Neural cell (in vitro differentiated cells): Measurements from ENCODE around the gene LYPLA2. TPM values are rescaled to one million over a fixed set of nuclear protein-coding genes. Genes with fewer than 3 reads are reported as not detected.

Experiments
- H2AFZ ChIP-seq: fragments of 200-600, 300-800 bp; sonication (generic), shearing (Covaris generic); 2 replicates; pipeline ENCODE4 v1.6.0; 2014; ENCODE audit warnings: low read depth, mild to moderate bottlenecking, antibody characterized with exemption, low read length, moderate library complexity
- H3F3A ChIP-seq: fragments of 200-600 bp; shearing (Covaris generic); 2 replicates; pipeline ENCODE4 v1.6.1; 2016; ENCODE audit warnings: mild to moderate bottlenecking, moderate library complexity, mixed read lengths, antibody characterized with exemption, low read length; ENCODE audit not compliant: insufficient read depth, poor library complexity, severe bottlenecking
- H3K27ac ChIP-seq: fragments of 200-600, 300-800 bp; sonication (generic), shearing (Covaris generic); 2 replicates; pipeline ENCODE4 v1.5.1; 2014; ENCODE audit warnings: mild to moderate bottlenecking, low read length, moderate library complexity
- H3K27me3 ChIP-seq: fragments of 300-800, 200-600 bp; sonication (generic), shearing (Covaris generic); 2 replicates; pipeline ENCODE4 v1.6.0; 2014; ENCODE audit warnings: mild to moderate bottlenecking, low read depth, low read length, moderate library complexity; ENCODE audit not compliant: insufficient read depth
- H3K36me3 ChIP-seq: fragments of 300-800, 200-600 bp; sonication (generic), shearing (Covaris generic); 2 replicates; pipeline ENCODE4 v1.5.1; 2014; ENCODE audit warnings: mild to moderate bottlenecking, antibody characterized with exemption, low read length, moderate library complexity; ENCODE audit not compliant: insufficient read depth
- H3K4me2 ChIP-seq: fragments of 300-800, 200-600 bp; sonication (generic), shearing (Covaris generic); 2 replicates; pipeline ENCODE4 v1.6.0; 2014; ENCODE audit warnings: mild to moderate bottlenecking, low read length
- H3K4me3 ChIP-seq: fragments of 300-800, 200-600 bp; sonication (generic), shearing (Covaris generic); 2 replicates; pipeline ENCODE4 v1.5.1; 2014; ENCODE audit warnings: mild to moderate bottlenecking, low read length, moderate library complexity
- H3K79me2 ChIP-seq: fragments of 200-600 bp; shearing (Covaris generic); replicated peaks from 2 replicates; pipeline ENCODE4 v1.6.0; 2014; ENCODE audit warnings: mild to moderate bottlenecking, low read length, moderate library complexity; ENCODE audit not compliant: insufficient read depth
- H3K9ac ChIP-seq: fragments of 300-800, 200-600 bp; sonication (generic), shearing (Covaris generic); 2 replicates; pipeline ENCODE4 v1.6.1; 2016; ENCODE audit warnings: mild to moderate bottlenecking, low read length, mixed read lengths
- H3K9me2 ChIP-seq: fragments of 200-600 bp; shearing (Covaris generic); 2 replicates; pipeline ENCODE4 v1.6.1; 2016; ENCODE audit warnings: mild to moderate bottlenecking, low read length, mixed read lengths; ENCODE audit not compliant: insufficient read depth
- H3K9me3 ChIP-seq: fragments of 200-600, 300-800 bp; sonication (generic), shearing (Covaris generic); 2 replicates; pipeline ENCODE4 v1.6.1; 2016; ENCODE audit warnings: mild to moderate bottlenecking, mixed run types, low read length, moderate library complexity, mixed read lengths
- H4K20me1 ChIP-seq: fragments of 200-600 bp; shearing (Covaris generic); 2 replicates; pipeline ENCODE4 v1.6.1; 2016; ENCODE audit warnings: mild to moderate bottlenecking, mixed run types; ENCODE audit not compliant: insufficient read depth
- EP300 ChIP-seq: fragments of 450-650 bp; conservative IDR thresholded peaks from 2 replicates; pipeline ENCODE4 v1.6.1; 2014; ENCODE audit warnings: antibody characterized with exemption, mild to moderate bottlenecking, moderate library complexity; ENCODE audit not compliant: poor library complexity, severe bottlenecking
- EZH2 ChIP-seq: fragments of 200-600, 300-800 bp; shearing (Covaris generic), sonication (generic); IDR thresholded peaks from 2 replicates; pipeline ENCODE4 v1.6.1; 2014; ENCODE audit warnings: antibody characterized with exemption, low read length, borderline replicate concordance, mild to moderate bottlenecking; ENCODE audit not compliant: insufficient read depth, poor library complexity, severe bottlenecking
- MXI1 ChIP-seq: fragments of 450-650 bp; conservative IDR thresholded peaks from 2 replicates; pipeline ENCODE4 v1.6.1; 2014; ENCODE audit warnings: antibody characterized with exemption, mild to moderate bottlenecking; ENCODE audit not compliant: poor library complexity, severe bottlenecking
- SMC3 ChIP-seq: fragments of 450-650 bp; conservative IDR thresholded peaks from 2 replicates; pipeline ENCODE4 v1.6.1; 2014; ENCODE audit warnings: antibody characterized with exemption, mild to moderate bottlenecking, moderate library complexity; ENCODE audit not compliant: poor library complexity
- TAF1 ChIP-seq: IDR thresholded peaks from 2 replicates; pipeline ENCODE4 v1.6.1; 2012; ENCODE audit warnings: low read depth
- polyA plus RNA-seq: library from polyadenylated mRNA; depleted of rRNA; stranded (reverse); fragments of >200 nt; gene quantifications from 2 replicates; pipeline ENCODE4 v1.2.3, GENCODE V29; 2014
- TF ChIP-seq, protein P1 (sequence below): IDR thresholded peaks from 2 replicates; pipeline ENCODE4 v1.6.1; 2012; ENCODE audit warnings: borderline replicate concordance
- TF ChIP-seq, protein P2 (sequence below): fragments of 450-650 bp; IDR thresholded peaks from 2 replicates; pipeline ENCODE4 v1.5.1; 2014; ENCODE audit warnings: antibody characterized with exemption, mild to moderate bottlenecking, moderate library complexity; ENCODE audit not compliant: poor library complexity, severe bottlenecking

LYPLA2 gene
- polyA plus RNA-seq, 1 donor from 2014 or later: 107 TPM

DNA sequence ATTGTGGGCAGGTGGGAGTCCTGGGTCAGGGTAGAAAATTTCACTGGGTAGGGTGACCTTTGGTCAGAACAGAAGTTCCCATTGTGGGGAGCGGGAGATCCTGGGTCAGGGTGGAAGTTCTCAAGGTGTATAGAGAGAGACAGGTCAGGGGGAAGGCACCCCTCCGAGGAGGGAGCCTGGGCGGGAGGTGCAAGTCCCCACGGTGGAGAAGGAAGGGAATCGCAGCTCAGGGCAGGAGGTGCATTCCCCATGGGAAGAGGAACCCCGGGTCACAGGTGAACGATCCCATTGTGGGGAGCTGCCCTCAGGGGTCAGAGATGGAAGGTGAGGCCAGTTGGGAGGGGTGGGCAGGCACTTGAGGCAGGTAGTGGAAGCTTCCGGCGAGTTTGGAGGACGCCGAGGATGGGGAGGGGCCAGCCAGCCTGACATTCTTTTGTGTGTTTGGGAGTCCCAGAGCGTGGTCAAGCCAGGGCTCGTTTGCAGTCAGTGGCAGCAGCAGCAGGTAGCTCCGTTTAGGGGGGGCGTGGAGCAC is 637 bp downstream of the LYPLA2 start:
- peaks cover 18% of the 10 kb centered on the region for H3K79me2 ChIP-seq
- H3K27ac ChIP-seq: peak overlapping the region; percentile 69
- no peaks in the 10 kb centered on the region for H3K36me3 ChIP-seq
- H3K4me2 ChIP-seq: peak overlapping the region; percentile 80
- peak overlapping the region; percentile 89 for H2AFZ ChIP-seq
- no peak for TF ChIP-seq SMC3
- TF ChIP-seq, protein P1, sequence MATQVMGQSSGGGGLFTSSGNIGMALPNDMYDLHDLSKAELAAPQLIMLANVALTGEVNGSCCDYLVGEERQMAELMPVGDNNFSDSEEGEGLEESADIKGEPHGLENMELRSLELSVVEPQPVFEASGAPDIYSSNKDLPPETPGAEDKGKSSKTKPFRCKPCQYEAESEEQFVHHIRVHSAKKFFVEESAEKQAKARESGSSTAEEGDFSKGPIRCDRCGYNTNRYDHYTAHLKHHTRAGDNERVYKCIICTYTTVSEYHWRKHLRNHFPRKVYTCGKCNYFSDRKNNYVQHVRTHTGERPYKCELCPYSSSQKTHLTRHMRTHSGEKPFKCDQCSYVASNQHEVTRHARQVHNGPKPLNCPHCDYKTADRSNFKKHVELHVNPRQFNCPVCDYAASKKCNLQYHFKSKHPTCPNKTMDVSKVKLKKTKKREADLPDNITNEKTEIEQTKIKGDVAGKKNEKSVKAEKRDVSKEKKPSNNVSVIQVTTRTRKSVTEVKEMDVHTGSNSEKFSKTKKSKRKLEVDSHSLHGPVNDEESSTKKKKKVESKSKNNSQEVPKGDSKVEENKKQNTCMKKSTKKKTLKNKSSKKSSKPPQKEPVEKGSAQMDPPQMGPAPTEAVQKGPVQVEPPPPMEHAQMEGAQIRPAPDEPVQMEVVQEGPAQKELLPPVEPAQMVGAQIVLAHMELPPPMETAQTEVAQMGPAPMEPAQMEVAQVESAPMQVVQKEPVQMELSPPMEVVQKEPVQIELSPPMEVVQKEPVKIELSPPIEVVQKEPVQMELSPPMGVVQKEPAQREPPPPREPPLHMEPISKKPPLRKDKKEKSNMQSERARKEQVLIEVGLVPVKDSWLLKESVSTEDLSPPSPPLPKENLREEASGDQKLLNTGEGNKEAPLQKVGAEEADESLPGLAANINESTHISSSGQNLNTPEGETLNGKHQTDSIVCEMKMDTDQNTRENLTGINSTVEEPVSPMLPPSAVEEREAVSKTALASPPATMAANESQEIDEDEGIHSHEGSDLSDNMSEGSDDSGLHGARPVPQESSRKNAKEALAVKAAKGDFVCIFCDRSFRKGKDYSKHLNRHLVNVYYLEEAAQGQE: no peak
- no peaks in the 10 kb centered on the region for H3K27me3 ChIP-seq
- H3K9me3 ChIP-seq: no peaks in the 10 kb centered on the region
- no peaks in the 10 kb centered on the region for H3K9me2 ChIP-seq
- H3K4me3 ChIP-seq: peak overlapping the region; percentile 77
- H3F3A ChIP-seq: no peaks in the 10 kb centered on the region
- peak overlapping the region; percentile 83 for H3K9ac ChIP-seq
- no peaks in the 10 kb centered on the region for H4K20me1 ChIP-seq

DNA sequence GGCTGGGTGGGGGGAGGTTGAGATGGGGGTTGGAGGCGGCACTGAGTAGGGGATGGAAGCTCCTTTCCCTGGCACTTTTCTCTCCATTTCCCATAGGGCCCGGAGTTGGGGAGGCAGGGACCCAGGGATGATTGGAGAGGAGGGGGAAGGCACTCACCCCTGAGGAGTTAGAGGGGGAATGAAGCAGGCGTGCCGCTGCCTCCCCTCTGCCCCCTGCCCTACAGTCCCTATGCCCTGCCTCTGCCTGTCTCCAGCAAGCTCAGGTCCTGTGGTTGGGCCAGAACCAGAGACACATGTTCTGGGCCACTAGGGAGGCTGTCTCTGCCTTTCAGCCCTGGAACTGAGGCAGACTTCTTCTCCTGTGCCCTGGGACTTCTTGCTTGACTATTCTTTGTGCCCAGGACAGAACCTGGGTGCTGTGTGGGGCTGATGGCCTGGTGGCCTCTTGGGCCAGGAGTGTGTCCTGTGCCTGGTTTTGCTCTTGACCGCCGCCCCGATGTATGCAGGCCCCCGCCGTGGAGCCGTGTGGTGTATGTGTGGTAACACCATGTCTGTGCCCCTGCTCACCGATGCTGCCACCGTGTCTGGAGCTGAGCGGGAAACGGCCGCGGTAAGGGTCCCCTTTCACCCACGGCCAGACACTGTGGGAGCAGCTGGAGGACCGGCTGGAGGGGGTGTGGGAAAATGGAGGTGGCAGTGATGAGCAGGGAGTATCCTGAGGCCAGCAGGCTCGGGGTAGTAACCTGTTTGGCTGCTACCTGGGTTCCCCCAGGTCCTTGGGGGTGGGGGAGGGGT is 1.4 kb downstream of the LYPLA2 start:
- Histone ChIP-seq H3K4me3 (peak overlapping the region; percentile 77), H2AFZ (no peak overlapping the region)
- TF ChIP-seq EZH2 (no peak), TAF1 (no peak), MXI1 (no peak), EP300 (no peak)
- TF ChIP-seq, protein P1: no peak
- TF ChIP-seq, protein P2, sequence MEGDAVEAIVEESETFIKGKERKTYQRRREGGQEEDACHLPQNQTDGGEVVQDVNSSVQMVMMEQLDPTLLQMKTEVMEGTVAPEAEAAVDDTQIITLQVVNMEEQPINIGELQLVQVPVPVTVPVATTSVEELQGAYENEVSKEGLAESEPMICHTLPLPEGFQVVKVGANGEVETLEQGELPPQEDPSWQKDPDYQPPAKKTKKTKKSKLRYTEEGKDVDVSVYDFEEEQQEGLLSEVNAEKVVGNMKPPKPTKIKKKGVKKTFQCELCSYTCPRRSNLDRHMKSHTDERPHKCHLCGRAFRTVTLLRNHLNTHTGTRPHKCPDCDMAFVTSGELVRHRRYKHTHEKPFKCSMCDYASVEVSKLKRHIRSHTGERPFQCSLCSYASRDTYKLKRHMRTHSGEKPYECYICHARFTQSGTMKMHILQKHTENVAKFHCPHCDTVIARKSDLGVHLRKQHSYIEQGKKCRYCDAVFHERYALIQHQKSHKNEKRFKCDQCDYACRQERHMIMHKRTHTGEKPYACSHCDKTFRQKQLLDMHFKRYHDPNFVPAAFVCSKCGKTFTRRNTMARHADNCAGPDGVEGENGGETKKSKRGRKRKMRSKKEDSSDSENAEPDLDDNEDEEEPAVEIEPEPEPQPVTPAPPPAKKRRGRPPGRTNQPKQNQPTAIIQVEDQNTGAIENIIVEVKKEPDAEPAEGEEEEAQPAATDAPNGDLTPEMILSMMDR: no peak

More for the DNA sequence above, 1.4 kb downstream of the LYPLA2 start:
- Histone ChIP-seq H3K9ac (peak overlapping the region; percentile 83), H3K36me3 (no peaks in the 10 kb centered on the region), H3K9me3 (no peaks in the 10 kb centered on the region), H3K4me2 (peak overlapping the region; percentile 21), H4K20me1 (no peaks in the 10 kb centered on the region), H3K27me3 (no peaks in the 10 kb centered on the region), H3F3A (no peaks in the 10 kb centered on the region), H3K27ac (peak overlapping the region; percentile 69), H3K79me2 (peaks cover 18% of the 10 kb centered on the region), H3K9me2 (no peaks in the 10 kb centered on the region)
